Hindlimb muscle (tissue), 1 donor: Measurements from ENCODE around the gene ADD3. TPM values are rescaled to one million over a fixed set of nuclear protein-coding genes. Genes with fewer than 3 reads are reported as not detected.

ENCODE experiments used
- DNase-seq: peaks from one replicate; pipeline ENCODE4 v3.0.0-alpha.2; 2013
- polyA plus RNA-seq: library from polyadenylated mRNA; unstranded; fragments of 120-200 nt; gene quantifications from one replicate; pipeline ENCODE4 v1.2.1, GENCODE V29; 2013; ENCODE audit not compliant: insufficient read length

The ADD3 gene
- polyA plus RNA-seq, 1 donor, result 101 TPM

GRCh38 chr10:110068780-110069179 is 61.0 kb downstream of the ADD3 start:
- DNase-seq, result no peak

- no peak for DNase-seq
These were observed 61.8 kb downstream of the ADD3 start for GRCh38 chr10:110069502-110069982.

GRCh38 chr10:110073896-110074295 is 66.1 kb downstream of the ADD3 start:
- no peak for DNase-seq

GRCh38 chr10:110074298-110074697 is 66.5 kb downstream of the ADD3 start:
- DNase-seq, result no peak

- peak; percentile 82 for DNase-seq
These were observed 67.2 kb downstream of the ADD3 start for GRCh38 chr10:110074758-110075671.

- DNase-seq, result peak; percentile 52
These were observed 67.9 kb downstream of the ADD3 start for GRCh38 chr10:110075686-110076085.

GRCh38 chr10:110076559-110077318 is 69.0 kb downstream of the ADD3 start:
- no peak for DNase-seq

GRCh38 chr10:110077436-110078130 is 69.8 kb downstream of the ADD3 start:
- DNase-seq, result no peak

GRCh38 chr10:110078317-110078716 is 70.5 kb downstream of the ADD3 start:
- DNase-seq, result no peak

- DNase-seq, result no peak
These were observed 74.1 kb downstream of the ADD3 start for GRCh38 chr10:110081911-110082310.

- DNase-seq, result no peak
These were observed 76.1 kb downstream of the ADD3 start for GRCh38 chr10:110083884-110084283.

- DNase-seq, result no peak
These were observed 79.9 kb downstream of the ADD3 start for GRCh38 chr10:110087682-110088081.

GRCh38 chr10:110088367-110089104 is 80.8 kb downstream of the ADD3 start:
- no peak for DNase-seq

- DNase-seq, result no peak
These were observed 84.0 kb downstream of the ADD3 start for GRCh38 chr10:110091830-110092229.

- DNase-seq, result no peak
These were observed 85.9 kb downstream of the ADD3 start for GRCh38 chr10:110093722-110094121.

GRCh38 chr10:110094786-110095185 is 87.0 kb downstream of the ADD3 start:
- DNase-seq, result no peak

GRCh38 chr10:110101464-110102144 is 93.8 kb downstream of the ADD3 start:
- no peak for DNase-seq

GRCh38 chr10:110103921-110104461 is 96.2 kb downstream of the ADD3 start:
- no peak for DNase-seq

GRCh38 chr10:110105873-110106272 is 98.1 kb downstream of the ADD3 start:
- no peak for DNase-seq

- no peak for DNase-seq
These were observed 99.6 kb downstream of the ADD3 start for GRCh38 chr10:110107430-110107829.

GRCh38 chr10:110107887-110108286 is 100.1 kb downstream of the ADD3 start:
- no peak for DNase-seq
